OCI-LY3 (cell line): ENCODE measurements around the gene GUCD1.

ENCODE experiments used
- EZH2phosphoT487 ChIP-seq: fragments of 200-600 bp; shearing (Covaris generic); IDR thresholded peaks from 2 replicates; pipeline ENCODE4 v1.6.1; 2018; ENCODE audit warnings: antibody characterized with exemption, mixed run types, low read depth
- TF ChIP-seq, protein P1 (sequence below): fragments of 200-600, 300-600 bp; sonication (generic); IDR thresholded peaks from 2 replicates; pipeline ENCODE4 v1.5.1; 2014; ENCODE audit warnings: antibody characterized with exemption, low read length, low read depth

DNA sequence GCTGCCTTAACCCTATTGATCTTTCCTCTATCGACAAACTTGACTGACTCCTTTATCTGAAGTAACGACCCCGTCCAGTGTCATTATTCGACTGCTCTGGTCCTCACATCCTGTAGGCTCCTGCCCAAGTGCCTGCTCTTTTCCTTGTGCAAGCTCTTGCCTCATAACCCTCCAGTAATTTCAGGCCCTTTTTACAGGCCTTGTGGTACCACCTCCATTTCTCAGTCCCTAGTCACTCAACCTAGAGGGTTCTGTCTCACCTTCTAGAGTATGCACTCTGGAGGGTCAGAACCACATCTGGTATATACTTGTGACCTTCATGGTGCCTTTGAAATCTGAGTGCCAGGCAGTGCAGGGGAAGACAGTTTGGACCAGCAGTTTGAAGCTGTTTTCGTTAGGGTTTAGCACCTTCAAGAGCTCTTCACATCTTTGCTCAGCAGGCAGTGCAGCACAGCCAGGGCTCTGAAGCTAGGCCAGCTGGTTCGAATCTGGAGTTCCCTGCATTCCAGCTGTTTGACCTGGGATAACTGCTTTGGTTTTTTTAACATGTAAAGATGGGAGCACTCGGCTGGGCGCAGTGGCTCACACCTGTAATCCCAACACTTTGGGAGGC lies 12.1 kb upstream of the GUCD1 start:
- TF ChIP-seq, protein P1, sequence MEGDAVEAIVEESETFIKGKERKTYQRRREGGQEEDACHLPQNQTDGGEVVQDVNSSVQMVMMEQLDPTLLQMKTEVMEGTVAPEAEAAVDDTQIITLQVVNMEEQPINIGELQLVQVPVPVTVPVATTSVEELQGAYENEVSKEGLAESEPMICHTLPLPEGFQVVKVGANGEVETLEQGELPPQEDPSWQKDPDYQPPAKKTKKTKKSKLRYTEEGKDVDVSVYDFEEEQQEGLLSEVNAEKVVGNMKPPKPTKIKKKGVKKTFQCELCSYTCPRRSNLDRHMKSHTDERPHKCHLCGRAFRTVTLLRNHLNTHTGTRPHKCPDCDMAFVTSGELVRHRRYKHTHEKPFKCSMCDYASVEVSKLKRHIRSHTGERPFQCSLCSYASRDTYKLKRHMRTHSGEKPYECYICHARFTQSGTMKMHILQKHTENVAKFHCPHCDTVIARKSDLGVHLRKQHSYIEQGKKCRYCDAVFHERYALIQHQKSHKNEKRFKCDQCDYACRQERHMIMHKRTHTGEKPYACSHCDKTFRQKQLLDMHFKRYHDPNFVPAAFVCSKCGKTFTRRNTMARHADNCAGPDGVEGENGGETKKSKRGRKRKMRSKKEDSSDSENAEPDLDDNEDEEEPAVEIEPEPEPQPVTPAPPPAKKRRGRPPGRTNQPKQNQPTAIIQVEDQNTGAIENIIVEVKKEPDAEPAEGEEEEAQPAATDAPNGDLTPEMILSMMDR: no peak
- no peak for TF ChIP-seq EZH2phosphoT487
